Gastrocnemius medialis (tissue), 4 donors: ENCODE measurements around the gene CDRT4. TPM values are rescaled to one million over a fixed set of nuclear protein-coding genes. Genes with fewer than 3 reads are reported as not detected.

ENCODE experiments used
- ATAC-seq, 2 donors: fragments of 150-250 bp; one replicate each; pipeline ENCODE4 v1.9.1; 2016
- DNase-seq, 2 donors: peaks; one replicate each; pipeline ENCODE4 v3.0.0-alpha.2; 2019
- H3K27ac ChIP-seq, 4 donors: fragments of 200-600 bp; sonication (generic); 1 replicate in 1 of 4; 2 replicates in 3 of 4; pipeline ENCODE4 v1.5.1; 2016 to 2018; ENCODE audit warnings: mild to moderate bottlenecking in 2 of 4, moderate library complexity in 1 of 4
- H3K27me3 ChIP-seq, 3 donors: fragments of 200-600 bp; sonication (generic) in 2 of 3; 1 replicate in 1 of 3; 2 replicates in 2 of 3; pipeline versions ENCODE4 v1.5.1 to v1.6.0; 2016 to 2019; ENCODE audit warnings: mild to moderate bottlenecking in 1 of 3, moderate library complexity in 1 of 3
- H3K36me3 ChIP-seq, 2 donors: fragments of 200-600 bp; sonication (generic) in 1 of 2; one replicate each; pipeline ENCODE4 v1.5.1; 2017 to 2018
- H3K4me1 ChIP-seq, 2 donors: fragments of 200-600 bp; sonication (generic) in 1 of 2; one replicate each; pipeline ENCODE4 v1.5.1; 2016 to 2017; ENCODE audit warnings: mild to moderate bottlenecking in 2 of 2
- H3K4me3 ChIP-seq, 4 donors: fragments of 200-600 bp; sonication (generic) in 3 of 4; 1 replicate in 1 of 4; 2 replicates in 3 of 4; pipeline ENCODE4 v1.5.1; 2016 to 2019; ENCODE audit warnings: mild to moderate bottlenecking in 2 of 4
- H3K9me3 ChIP-seq, 3 donors: fragments of 200-600 bp; sonication (generic) in 2 of 3; 1 replicate in 1 of 3; 2 replicates in 2 of 3; pipeline ENCODE4 v1.5.1; 2016 to 2019
- POLR2A ChIP-seq, 2 donors: fragments of 450-650 bp; IDR thresholded peaks; one replicate each; pipeline ENCODE4 v1.6.1; 2017; ENCODE audit warnings: antibody characterized with exemption in 2 of 2, mild to moderate bottlenecking in 2 of 2, moderate library complexity in 2 of 2
- in situ Hi-C, 4 donors: fragments of 200-750 bp; cut with MboI; loops; one replicate each; pipeline versions ENCODE4 v1.15.0 to v1.8.0; 2017; ENCODE audit warnings: low sequenced_read_pairs in 4 of 4
- intact Hi-C: fragments of 100-400 bp; cut with DNase I; formaldehyde crosslinking; loops from one replicate; pipeline ENCODE4 v1.15.1; 2023; ENCODE audit warnings: low total_unique reads
- total RNA-seq, 4 donors: library from RNA; depleted of rRNA; stranded (reverse); fragments of >200 nt; gene quantifications; one replicate each; pipeline versions ENCODE4 v1.1.0 to v1.2.3, GENCODE V29; 2016
- TF ChIP-seq, protein P1 (sequence below), 5 experiments: fragments of 450-650 bp in 3 of 5; fragments of 200-600 bp in 2 of 5; sonication (generic) in 2 of 5; IDR thresholded peaks in 4 of 5; conservative IDR thresholded peaks in 1 of 5; 1 replicate in 4 of 5; 2 replicates in 1 of 5; pipeline ENCODE4 v1.5.1; 2016 to 2019; ENCODE audit warnings: antibody characterized with exemption in 5 of 5, mild to moderate bottlenecking in 3 of 5, moderate library complexity in 3 of 5

Gene CDRT4
- total RNA-seq, 4 donors from 2014 or later = 0.66 to 2.0 (median 1.00) TPM

DNA sequence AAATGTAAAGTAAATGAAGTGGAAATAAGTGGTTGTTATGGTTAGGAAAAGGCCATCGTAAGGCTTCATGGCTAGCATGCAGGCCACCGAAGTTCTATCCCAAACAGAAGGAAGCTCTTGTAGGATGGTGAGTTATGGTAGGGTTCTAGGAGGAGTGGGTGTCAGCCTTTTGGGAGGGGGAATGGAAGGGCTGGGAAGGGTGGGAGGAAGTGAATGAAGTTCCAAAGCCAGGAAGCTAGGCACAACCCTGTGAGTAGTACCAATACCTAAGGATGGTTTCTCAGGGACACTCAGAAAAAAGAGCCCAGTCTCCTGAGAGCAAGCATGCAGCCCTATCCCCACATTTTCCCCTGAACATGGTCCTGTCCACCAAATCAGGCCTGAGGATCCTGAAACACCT is 36.3 kb upstream of the CDRT4 start:
- DNase-seq (no peak), ATAC-seq (no peak)
- Histone ChIP-seq H3K27ac (no peak overlapping the region), H3K4me1 (peaks cover 13 to 17% of the 10 kb centered on the region in 2 donors), H3K36me3 (no peaks in the 10 kb centered on the region), H3K4me3 (no peak overlapping the region), H3K9me3 (no peaks in the 10 kb centered on the region), H3K27me3 (no peaks in the 10 kb centered on the region)
- no peak for TF ChIP-seq POLR2A (IDR thresholded peaks at IDR 0.05)
- TF ChIP-seq, protein P1, sequence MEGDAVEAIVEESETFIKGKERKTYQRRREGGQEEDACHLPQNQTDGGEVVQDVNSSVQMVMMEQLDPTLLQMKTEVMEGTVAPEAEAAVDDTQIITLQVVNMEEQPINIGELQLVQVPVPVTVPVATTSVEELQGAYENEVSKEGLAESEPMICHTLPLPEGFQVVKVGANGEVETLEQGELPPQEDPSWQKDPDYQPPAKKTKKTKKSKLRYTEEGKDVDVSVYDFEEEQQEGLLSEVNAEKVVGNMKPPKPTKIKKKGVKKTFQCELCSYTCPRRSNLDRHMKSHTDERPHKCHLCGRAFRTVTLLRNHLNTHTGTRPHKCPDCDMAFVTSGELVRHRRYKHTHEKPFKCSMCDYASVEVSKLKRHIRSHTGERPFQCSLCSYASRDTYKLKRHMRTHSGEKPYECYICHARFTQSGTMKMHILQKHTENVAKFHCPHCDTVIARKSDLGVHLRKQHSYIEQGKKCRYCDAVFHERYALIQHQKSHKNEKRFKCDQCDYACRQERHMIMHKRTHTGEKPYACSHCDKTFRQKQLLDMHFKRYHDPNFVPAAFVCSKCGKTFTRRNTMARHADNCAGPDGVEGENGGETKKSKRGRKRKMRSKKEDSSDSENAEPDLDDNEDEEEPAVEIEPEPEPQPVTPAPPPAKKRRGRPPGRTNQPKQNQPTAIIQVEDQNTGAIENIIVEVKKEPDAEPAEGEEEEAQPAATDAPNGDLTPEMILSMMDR (IDR thresholded peaks at IDR 0.05 in 4 of 5, conservative IDR thresholded peaks at IDR 0.05 in 1 of 5) = no peak
- intact Hi-C loops (loop anchor here (2.0 to 5.0 kb wide), 3 partner anchors 71 to 151 kb away; no protein-coding TSS in a partner anchor), in situ Hi-C loops (loop anchor here (5.0 to 25.0 kb wide), 4 partner anchors 89 to 246 kb away; no protein-coding TSS in a partner anchor)

DNA sequence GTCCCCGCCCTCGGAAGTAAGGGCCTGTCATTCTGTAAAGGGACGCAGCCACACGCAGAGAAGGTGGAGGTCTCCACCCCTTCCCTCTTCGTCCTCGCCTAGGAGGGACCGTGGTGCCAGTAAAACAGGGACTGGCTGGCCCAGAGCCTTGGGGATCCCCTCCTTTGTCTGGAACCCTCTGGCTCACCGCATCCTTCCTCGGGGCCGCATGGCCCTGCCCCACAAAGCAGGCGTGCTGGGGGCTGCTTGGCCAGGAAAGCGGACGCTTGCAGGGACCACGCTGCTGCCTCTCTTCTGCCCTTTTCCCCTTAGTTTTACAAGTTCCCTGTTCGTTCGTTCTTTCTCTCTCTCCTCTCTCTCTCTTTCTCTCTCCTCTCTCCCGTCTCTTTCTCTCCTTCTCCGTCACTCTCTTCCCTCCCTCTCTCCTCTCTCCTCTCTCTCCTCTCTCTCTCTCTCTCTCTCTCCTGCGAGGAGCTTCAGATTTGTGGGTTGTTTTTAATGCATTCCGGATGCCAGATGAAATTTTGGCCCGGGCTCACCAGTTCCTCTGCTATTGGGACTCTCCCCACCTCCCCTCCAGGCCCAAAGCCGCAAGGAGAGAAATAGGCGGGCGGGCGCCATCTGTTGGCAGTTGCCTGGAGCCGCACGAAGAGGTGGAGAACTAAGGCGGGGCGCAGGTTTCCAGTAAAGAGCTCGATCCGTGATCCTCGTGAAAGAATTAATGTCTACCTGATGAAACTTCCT is 35.1 kb upstream of the CDRT4 start:
- Histone ChIP-seq H3K4me1 (peaks cover 8 to 14% of the 10 kb centered on the region in 2 donors), H3K36me3 (no peaks in the 10 kb centered on the region), H3K9me3 (no peaks in the 10 kb centered on the region), H3K4me3 (peak overlapping the region; percentile 12 to 42 (median 34)), H3K27ac (peak overlapping the region; percentile 51 to 68 (median 62)), H3K27me3 (no peaks in the 10 kb centered on the region)
- peak; percentile 82 to 86 for DNase-seq
- intact Hi-C loops = loop anchor here (1.0 to 5.0 kb wide), 5 partner anchors 45 to 241 kb away; no protein-coding TSS in a partner anchor
- peak; percentile 83 for ATAC-seq
- in situ Hi-C loops = loop anchor here (5.0 to 25.0 kb wide), 4 partner anchors 88 to 245 kb away; no protein-coding TSS in a partner anchor
- TF ChIP-seq, protein P1 (IDR thresholded peaks at IDR 0.05 in 4 of 5, conservative IDR thresholded peaks at IDR 0.05 in 1 of 5) = peak; percentile 87 to 93 (median 90)
- peak in 1 of 2 donors; percentile 4 for TF ChIP-seq POLR2A (IDR thresholded peaks at IDR 0.05)

DNA sequence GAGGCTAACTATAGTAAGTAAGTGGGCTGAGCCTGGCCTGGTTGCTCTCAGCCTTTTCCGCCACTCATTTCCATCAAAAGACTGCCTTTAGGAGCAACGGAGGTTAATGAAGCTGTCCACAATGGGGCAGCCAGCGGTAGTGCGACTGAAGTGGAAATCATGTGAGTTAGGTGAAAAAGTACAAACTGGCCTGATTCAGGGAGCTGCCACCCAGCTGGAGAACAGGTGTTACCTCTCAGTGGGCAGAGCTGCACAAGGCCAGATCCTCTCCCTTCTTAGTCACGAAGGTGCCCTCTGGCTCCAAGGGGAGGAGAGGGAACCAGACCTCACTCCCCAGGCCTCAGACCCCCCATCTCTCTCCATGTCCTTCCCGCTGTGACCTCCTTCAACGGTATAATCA is 34.4 kb upstream of the CDRT4 start:
- DNase-seq (peak; percentile 36 to 54), ATAC-seq (peak; percentile 42 to 59)
- intact Hi-C loops = loop anchor here (1.0 to 5.0 kb wide), 5 partner anchors 44 to 240 kb away; no protein-coding TSS in a partner anchor
- Histone ChIP-seq H3K4me3 (peak overlapping the region in 1 of 4 donors; percentile 29), H3K4me1 (peaks cover 13 to 21% of the 10 kb centered on the region in 2 donors), H3K27ac (peak overlapping the region; percentile 51 to 68 (median 62)), H3K36me3 (no peaks in the 10 kb centered on the region), H3K9me3 (no peaks in the 10 kb centered on the region), H3K27me3 (no peaks in the 10 kb centered on the region)
- no peak for TF ChIP-seq POLR2A (IDR thresholded peaks at IDR 0.05)
- TF ChIP-seq, protein P1 (IDR thresholded peaks at IDR 0.05 in 4 of 5, conservative IDR thresholded peaks at IDR 0.05 in 1 of 5) = no peak
- in situ Hi-C loops = loop anchor here (5.0 to 25.0 kb wide), 4 partner anchors 87 to 244 kb away; no protein-coding TSS in a partner anchor

DNA sequence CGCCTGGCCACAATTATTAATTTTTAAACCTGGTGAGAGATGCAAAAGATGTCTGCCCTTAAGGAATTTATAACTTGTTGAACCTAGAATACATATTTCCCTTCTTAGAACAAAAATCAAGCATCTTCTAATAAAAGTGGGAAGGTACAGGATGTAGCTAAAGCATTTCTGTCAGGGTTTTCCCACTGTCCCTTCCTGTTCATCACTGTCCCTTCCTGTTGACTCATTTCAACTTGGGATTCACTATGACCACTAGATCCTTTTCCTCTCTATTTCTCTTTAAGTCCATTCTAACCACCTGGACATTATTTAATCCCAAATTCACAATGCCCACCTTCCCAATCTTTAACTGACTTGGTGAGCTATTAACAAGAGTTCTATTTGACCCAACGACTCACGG is 33.9 kb upstream of the CDRT4 start:
- intact Hi-C loops = loop anchor here (5.0 kb wide), 2 partner anchors 69 to 149 kb away; no protein-coding TSS in a partner anchor
- ATAC-seq (no peak), DNase-seq (no peak)
- Histone ChIP-seq H3K27ac (peak overlapping the region; percentile 51 to 68 (median 62)), H3K4me1 (peaks cover 18 to 26% of the 10 kb centered on the region in 2 donors), H3K9me3 (no peaks in the 10 kb centered on the region), H3K4me3 (no peak overlapping the region), H3K27me3 (no peaks in the 10 kb centered on the region), H3K36me3 (no peaks in the 10 kb centered on the region)
- TF ChIP-seq, protein P1 (IDR thresholded peaks at IDR 0.05 in 4 of 5, conservative IDR thresholded peaks at IDR 0.05 in 1 of 5) = no peak
- TF ChIP-seq POLR2A (IDR thresholded peaks at IDR 0.05) = no peak
- in situ Hi-C loops = loop anchor here (5.0 to 25.0 kb wide), 4 partner anchors 86 to 244 kb away; no protein-coding TSS in a partner anchor
